HepG2 (cell line): ENCODE results near the gene C1S. TPM values are rescaled to one million over a fixed set of nuclear protein-coding genes. Genes with fewer than 3 reads are reported as not detected.

Experiments used
- ADNP ChIP-seq: sonication (generic); formaldehyde crosslinking; IDR thresholded peaks from 2 replicates; pipeline ENCODE4 v1.4.0; 2020; ENCODE audit warnings: missing genetic modification reagents
- AFF4 ChIP-seq: sonication (generic); formaldehyde crosslinking; IDR thresholded peaks from 2 replicates; pipeline ENCODE4 v1.4.0; 2020; ENCODE audit warnings: missing genetic modification reagents
- ATF2 ChIP-seq: sonication (generic); formaldehyde crosslinking; IDR thresholded peaks from 2 replicates; pipeline ENCODE4 v1.4.0; 2020; ENCODE audit warnings: missing genetic modification reagents
- CEBPG ChIP-seq: IDR thresholded peaks from 2 replicates; pipeline ENCODE4 v1.6.1; 2016
- CHD2 ChIP-seq: IDR thresholded peaks from 2 replicates; pipeline ENCODE4 v1.6.1; 2011; ENCODE audit warnings: low read depth, low read length, improper control_type of control experiment
- GZF1 ChIP-seq: sonication (generic); formaldehyde crosslinking; IDR thresholded peaks from 2 replicates; pipeline ENCODE4 v1.5.1; 2020; ENCODE audit warnings: mild to moderate bottlenecking, missing genetic modification reagents
- HNF4G ChIP-seq, 2 experiments: sonication (generic) in 1 of 2; formaldehyde crosslinking in 1 of 2; IDR thresholded peaks; 2 replicates each; pipeline versions ENCODE4 v1.4.0 to v1.6.1; 2011 to 2020; ENCODE audit warnings: borderline replicate concordance in 2 of 2, low read depth in 2 of 2, mild to moderate bottlenecking in 2 of 2, low read length in 1 of 2, missing genetic modification reagents in 1 of 2, moderate library complexity in 1 of 2
- MEIS2 ChIP-seq: sonication (generic); formaldehyde crosslinking; IDR thresholded peaks from 2 replicates; pipeline ENCODE4 v1.9.0; 2021; ENCODE audit warnings: mild to moderate bottlenecking, missing genetic modification reagents
- MTERF4 ChIP-seq: sonication (generic); formaldehyde crosslinking; IDR thresholded peaks from 2 replicates; pipeline ENCODE4 v1.8.0; 2023; ENCODE audit warnings: mild to moderate bottlenecking, missing genetic modification reagents
- NFYC ChIP-seq: IDR thresholded peaks from 2 replicates; pipeline ENCODE4 v1.6.1; 2016; ENCODE audit warnings: missing genetic modification reagents, missing compliant biosample characterization
- PAXIP1 ChIP-seq: sonication (generic); formaldehyde crosslinking; conservative IDR thresholded peaks from 2 replicates; pipeline ENCODE4 v1.4.0; 2020; ENCODE audit warnings: mild to moderate bottlenecking, missing genetic modification reagents, moderate library complexity
- SMAD3 ChIP-seq: sonication (generic); formaldehyde crosslinking; IDR thresholded peaks from 2 replicates; pipeline ENCODE4 v1.4.0; 2020; ENCODE audit warnings: missing genetic modification reagents
- SMYD3 ChIP-seq: sonication (generic); formaldehyde crosslinking; IDR thresholded peaks from 2 replicates; pipeline ENCODE4 v1.8.1; 2023; ENCODE audit warnings: mild to moderate bottlenecking, missing genetic modification reagents
- TFDP1 ChIP-seq: IDR thresholded peaks from 2 replicates; pipeline ENCODE4 v1.6.1; 2016; ENCODE audit warnings: missing compliant biosample characterization, missing genetic modification reagents, borderline replicate concordance
- ZFP62 ChIP-seq: sonication (generic); formaldehyde crosslinking; IDR thresholded peaks from 2 replicates; pipeline ENCODE4 v1.4.0; 2020; ENCODE audit warnings: missing genetic modification reagents
- ZNF12 ChIP-seq: sonication (generic); formaldehyde crosslinking; IDR thresholded peaks from 2 replicates; pipeline ENCODE4 v1.5.0; 2020; ENCODE audit warnings: missing genetic modification reagents
- ZNF878 ChIP-seq: sonication (generic); formaldehyde crosslinking; IDR thresholded peaks from 2 replicates; pipeline ENCODE4 v1.8.1; 2023; ENCODE audit warnings: mild to moderate bottlenecking, missing genetic modification reagents, moderate library complexity
- polyA plus RNA-seq, 8 experiments: library from polyadenylated mRNA; depleted of rRNA in 3 of 8; stranded (reverse) in 7 of 8; unstranded in 1 of 8; fragments of >200 nt; fragmentation: Illumina TruSeq in 4 of 8; extraction: Trizol in 4 of 8; gene quantifications; 2 replicates each; pipeline versions ENCODE4 v1.2.1 to v1.2.3, GENCODE V29; 2011 to 2016; ENCODE audit warnings: low read depth in 4 of 8, missing spikeins in 1 of 8, mixed read lengths in 1 of 8; ENCODE audit not compliant: insufficient read depth in 1 of 8
- total RNA-seq, 5 experiments: library from RNA; depleted of rRNA; stranded (reverse); fragments of >200 nt; fragmentation: Illumina TruSeq; extraction: Trizol; gene quantifications; 2 replicates each; pipeline ENCODE4 v1.2.3, GENCODE V29; 2016; ENCODE audit warnings: low read depth in 1 of 5

Gene C1S
- total and polyA plus RNA-seq, 2 of the 13 experiments (the other 11 are each of a cell fraction or from before 2014, with no cell fraction given): 14.5 to 18.2 TPM

- peak; percentile 81 for TF ChIP-seq AFF4 (CRISPR knock-in tag)
- TF ChIP-seq PAXIP1 (CRISPR knock-in tag): peak; percentile 66
- no peak for TF ChIP-seq MTERF4 (CRISPR knock-in tag)
- TF ChIP-seq ZFP62 (CRISPR knock-in tag): no peak
- TF ChIP-seq ZNF12 (CRISPR knock-in tag): no peak
- TF ChIP-seq MEIS2 (CRISPR knock-in tag): peak; percentile 47; the same call in 1 of the 2 replicates
- TF ChIP-seq CHD2: peak; percentile 86
- TF ChIP-seq SMAD3 (CRISPR knock-in tag): peak; percentile 12; the same call in 1 of the 2 replicates
- TF ChIP-seq ATF2 (CRISPR knock-in tag): no peak
- 0 out of 2 replicates have a peak, but pooled peaks have one; percentile 37 for TF ChIP-seq ZNF878
- 0 out of 2 replicates have a peak, but pooled peaks have one; percentile 29 for TF ChIP-seq ADNP (CRISPR knock-in tag)
- no peak; the same call in 1 of the 2 replicates for TF ChIP-seq HNF4G (IDR thresholded peaks at IDR 0.05; ENCODE audit: borderline replicate concordance, low read depth, low read length)
- peak; percentile 49; the same call in 1 of the 2 replicates for TF ChIP-seq HNF4G (CRISPR knock-in tag; IDR thresholded peaks at IDR 0.05; ENCODE audit: borderline replicate concordance, low read depth)
- 0 out of 2 replicates have a peak, but pooled peaks have one; percentile 6 for TF ChIP-seq NFYC (CRISPR knock-in tag)
- TF ChIP-seq SMYD3 (CRISPR knock-in tag): 0 out of 2 replicates have a peak, but pooled peaks have one; percentile 32
- TF ChIP-seq TFDP1 (CRISPR knock-in tag): peak; percentile 17; the same call in 1 of the 2 replicates
- TF ChIP-seq CEBPG: 0 out of 2 replicates have a peak, but pooled peaks have one; percentile 30
- TF ChIP-seq GZF1 (CRISPR knock-in tag): peak; percentile 26; the same call in 1 of the 2 replicates
Observed at GRCh38 chr12:7108003-7108795, 47.7 kb downstream of the C1S start (continued).
